ENCODE measurements around the gene TCF7L1. TPM values are rescaled to one million over a fixed set of nuclear protein-coding genes. Genes with fewer than 3 reads are reported as not detected.

The TCF7L1 gene
- total RNA-seq, 1 donor from 2014 or later = 6.6 TPM

DNA sequence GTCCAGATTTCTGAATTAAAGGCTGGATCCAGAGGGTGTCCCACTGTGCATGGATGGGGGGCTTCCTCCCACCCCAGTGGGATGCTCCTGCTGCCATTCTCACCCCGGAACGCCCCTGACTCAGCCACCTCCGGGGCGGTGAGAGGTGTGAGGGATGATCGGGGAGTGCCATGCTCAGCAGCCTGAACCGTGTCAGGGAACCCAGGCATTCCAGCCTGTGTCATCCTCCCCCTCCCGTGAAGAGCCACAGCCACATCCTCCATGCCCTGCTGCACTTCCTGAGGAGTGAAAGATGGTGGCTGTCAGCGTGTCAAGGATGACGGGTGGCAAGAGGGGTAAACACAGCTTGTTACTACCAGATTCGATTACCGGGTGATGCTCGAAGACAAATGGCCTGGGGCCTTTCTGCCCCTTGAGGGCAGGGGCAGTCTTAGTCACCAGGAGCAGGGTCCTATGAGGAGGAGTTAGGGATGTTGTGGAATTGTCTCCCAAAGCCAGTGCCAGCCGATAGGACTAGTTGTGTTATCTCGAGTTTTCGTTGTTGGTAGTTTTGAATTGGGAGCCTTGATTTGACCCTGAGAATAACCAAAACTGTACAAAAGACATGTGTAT lies 80.8 kb downstream of the TCF7L1 start:
- Mint-ChIP-seq H3K36me3 (ENCODE audit: unreplicated experiment) (no peaks in the 10 kb centered on the region), H3K9me3 (ENCODE audit: unreplicated experiment) (no peaks in the 10 kb centered on the region), H3K27ac (ENCODE audit: unreplicated experiment) (no peak overlapping the region), H3K4me1 (ENCODE audit: low read depth, unreplicated experiment) (peaks cover 8% of the 10 kb centered on the region), H3K27me3 (ENCODE audit: unreplicated experiment) (peaks cover 1% of the 10 kb centered on the region), H3K4me3 (ENCODE audit: unreplicated experiment) (no peak overlapping the region)
- DNase-seq = no peak
- TF ChIP-seq, protein P1, sequence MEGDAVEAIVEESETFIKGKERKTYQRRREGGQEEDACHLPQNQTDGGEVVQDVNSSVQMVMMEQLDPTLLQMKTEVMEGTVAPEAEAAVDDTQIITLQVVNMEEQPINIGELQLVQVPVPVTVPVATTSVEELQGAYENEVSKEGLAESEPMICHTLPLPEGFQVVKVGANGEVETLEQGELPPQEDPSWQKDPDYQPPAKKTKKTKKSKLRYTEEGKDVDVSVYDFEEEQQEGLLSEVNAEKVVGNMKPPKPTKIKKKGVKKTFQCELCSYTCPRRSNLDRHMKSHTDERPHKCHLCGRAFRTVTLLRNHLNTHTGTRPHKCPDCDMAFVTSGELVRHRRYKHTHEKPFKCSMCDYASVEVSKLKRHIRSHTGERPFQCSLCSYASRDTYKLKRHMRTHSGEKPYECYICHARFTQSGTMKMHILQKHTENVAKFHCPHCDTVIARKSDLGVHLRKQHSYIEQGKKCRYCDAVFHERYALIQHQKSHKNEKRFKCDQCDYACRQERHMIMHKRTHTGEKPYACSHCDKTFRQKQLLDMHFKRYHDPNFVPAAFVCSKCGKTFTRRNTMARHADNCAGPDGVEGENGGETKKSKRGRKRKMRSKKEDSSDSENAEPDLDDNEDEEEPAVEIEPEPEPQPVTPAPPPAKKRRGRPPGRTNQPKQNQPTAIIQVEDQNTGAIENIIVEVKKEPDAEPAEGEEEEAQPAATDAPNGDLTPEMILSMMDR (IDR thresholded peaks at IDR 0.05; ENCODE audit: partially characterized antibody, unreplicated experiment) = no peak

DNA sequence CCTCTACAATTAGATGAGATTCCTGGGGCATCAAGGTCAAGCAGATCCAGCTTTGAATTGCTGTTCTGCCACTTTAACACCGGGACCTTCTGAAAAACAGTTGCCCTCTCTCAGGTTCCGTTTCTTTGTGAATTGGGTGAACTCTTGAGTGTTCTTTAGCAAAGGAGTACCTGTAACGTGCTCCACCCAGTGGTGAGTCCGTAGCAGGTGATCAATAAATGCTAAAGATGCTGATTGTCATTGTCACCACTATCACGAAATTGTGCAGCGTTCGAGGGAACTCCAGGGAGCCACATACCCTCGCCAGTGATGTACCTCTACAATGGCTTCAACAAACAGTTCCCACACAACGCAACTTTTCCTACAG lies 81.9 kb downstream of the TCF7L1 start:
- H3K9me3 Mint-ChIP-seq (ENCODE audit: unreplicated experiment) = no peaks in the 10 kb centered on the region
- H3K27me3 Mint-ChIP-seq (ENCODE audit: unreplicated experiment) = peaks cover 1% of the 10 kb centered on the region
- no peaks in the 10 kb centered on the region for H3K36me3 Mint-ChIP-seq (ENCODE audit: unreplicated experiment)
- no peak overlapping the region for H3K4me3 Mint-ChIP-seq (ENCODE audit: unreplicated experiment)
- no peak overlapping the region for H3K27ac Mint-ChIP-seq (ENCODE audit: unreplicated experiment)
- H3K4me1 Mint-ChIP-seq (ENCODE audit: low read depth, unreplicated experiment) = peaks cover 8% of the 10 kb centered on the region
- TF ChIP-seq, protein P1 (IDR thresholded peaks at IDR 0.05; ENCODE audit: partially characterized antibody, unreplicated experiment) = no peak
- no peak for DNase-seq

GRCh38 chr2:85215448-85216401 lies 82.5 kb downstream of the TCF7L1 start:
- H3K4me1 Mint-ChIP-seq (ENCODE audit: low read depth, unreplicated experiment) = peaks cover 8% of the 10 kb centered on the region
- DNase-seq = no peak

GRCh38 chr2:85216927-85217326 lies 83.7 kb downstream of the TCF7L1 start:
- Mint-ChIP-seq H3K27me3 (ENCODE audit: unreplicated experiment) (peaks cover 1% of the 10 kb centered on the region), H3K4me1 (ENCODE audit: low read depth, unreplicated experiment) (peaks cover 12% of the 10 kb centered on the region), H3K27ac (ENCODE audit: unreplicated experiment) (no peak overlapping the region), H3K9me3 (ENCODE audit: unreplicated experiment) (no peaks in the 10 kb centered on the region), H3K4me3 (ENCODE audit: unreplicated experiment) (no peak overlapping the region), H3K36me3 (ENCODE audit: unreplicated experiment) (no peaks in the 10 kb centered on the region)
- DNase-seq = no peak
- TF ChIP-seq, protein P1 (IDR thresholded peaks at IDR 0.05; ENCODE audit: partially characterized antibody, unreplicated experiment) = no peak

More at GRCh38 chr2:85215448-85216401, 82.5 kb downstream of the TCF7L1 start:
- Mint-ChIP-seq H3K27me3 (ENCODE audit: unreplicated experiment) (peaks cover 1% of the 10 kb centered on the region), H3K27ac (ENCODE audit: unreplicated experiment) (no peak overlapping the region), H3K36me3 (ENCODE audit: unreplicated experiment) (no peaks in the 10 kb centered on the region), H3K4me3 (ENCODE audit: unreplicated experiment) (no peak overlapping the region), H3K9me3 (ENCODE audit: unreplicated experiment) (no peaks in the 10 kb centered on the region)
- TF ChIP-seq, protein P1 (IDR thresholded peaks at IDR 0.05; ENCODE audit: partially characterized antibody, unreplicated experiment) = no peak

Measured in glutamatergic neuron (in vitro differentiated cells).